Measurements from ENCODE around the gene CACNA1B.

DNA sequence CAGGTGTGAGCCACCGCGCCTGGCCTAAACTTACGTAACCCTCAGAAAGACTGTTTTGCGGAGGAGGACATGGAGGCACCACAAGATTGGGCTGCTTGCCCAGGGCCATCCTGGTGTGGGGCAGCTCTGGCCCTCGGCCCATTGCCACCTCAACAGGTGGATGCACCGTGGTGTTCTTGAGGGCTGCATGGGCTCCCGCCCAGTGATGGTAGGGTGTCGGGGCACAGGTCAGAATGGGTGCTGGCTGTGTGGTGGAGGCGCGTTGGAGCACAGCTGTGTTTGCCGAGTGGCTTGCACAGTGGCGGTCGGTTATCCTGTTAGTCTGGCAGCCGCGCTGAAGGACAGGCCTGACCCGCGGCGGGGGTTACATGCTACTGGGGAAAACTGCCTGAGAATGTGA lies 196.9 kb downstream of the CACNA1B start:
- TF ChIP-seq, protein P1, sequence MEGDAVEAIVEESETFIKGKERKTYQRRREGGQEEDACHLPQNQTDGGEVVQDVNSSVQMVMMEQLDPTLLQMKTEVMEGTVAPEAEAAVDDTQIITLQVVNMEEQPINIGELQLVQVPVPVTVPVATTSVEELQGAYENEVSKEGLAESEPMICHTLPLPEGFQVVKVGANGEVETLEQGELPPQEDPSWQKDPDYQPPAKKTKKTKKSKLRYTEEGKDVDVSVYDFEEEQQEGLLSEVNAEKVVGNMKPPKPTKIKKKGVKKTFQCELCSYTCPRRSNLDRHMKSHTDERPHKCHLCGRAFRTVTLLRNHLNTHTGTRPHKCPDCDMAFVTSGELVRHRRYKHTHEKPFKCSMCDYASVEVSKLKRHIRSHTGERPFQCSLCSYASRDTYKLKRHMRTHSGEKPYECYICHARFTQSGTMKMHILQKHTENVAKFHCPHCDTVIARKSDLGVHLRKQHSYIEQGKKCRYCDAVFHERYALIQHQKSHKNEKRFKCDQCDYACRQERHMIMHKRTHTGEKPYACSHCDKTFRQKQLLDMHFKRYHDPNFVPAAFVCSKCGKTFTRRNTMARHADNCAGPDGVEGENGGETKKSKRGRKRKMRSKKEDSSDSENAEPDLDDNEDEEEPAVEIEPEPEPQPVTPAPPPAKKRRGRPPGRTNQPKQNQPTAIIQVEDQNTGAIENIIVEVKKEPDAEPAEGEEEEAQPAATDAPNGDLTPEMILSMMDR (IDR thresholded peaks at IDR 0.05; ENCODE audit: low read length): no peak
- TF ChIP-seq EZH2phosphoT487 (IDR thresholded peaks at IDR 0.05; ENCODE audit: low read length) (no peak), EZH2 (optimal IDR thresholded peaks at IDR 0.05; ENCODE audit: low read depth, low read length) (no peak)
